ENCODE data around the gene DEPP1.

- TF ChIP-seq GATA3 (IDR thresholded peaks at IDR 0.05; ENCODE audit: low read depth, low read length), result no peak
- TF ChIP-seq GATA2 (IDR thresholded peaks at IDR 0.05; ENCODE audit: low read depth, low read length), result no peak
Observed at GRCh38 chr10:44969854-44970253, 8.8 kb downstream of the DEPP1 start.
